Activated T-cell treated with anti-CD3 and anti-CD28 coated beads, Interleukin-2, amount 50 U/mL, for 24 hours (primary cell): ENCODE results near the gene POLQ.
"Not testable (repeated sequence)": the region's sequence is repeated elsewhere in the genome, so short reads cannot be mapped to it uniquely, and the experiment has no call there.

Experiments
- DNase-seq: peaks from one replicate; pipeline ENCODE4 v3.0.0-alpha.2; 2020
- H3K27ac Mint-ChIP-seq: 2 replicates; pipeline ENCODE4 v1.8.0; 2020; ENCODE audit warnings: mild to moderate bottlenecking, mixed read lengths
- H3K27me3 Mint-ChIP-seq: 2 replicates; pipeline ENCODE4 v1.8.0; 2020; ENCODE audit warnings: mixed read lengths
- H3K36me3 Mint-ChIP-seq: 2 replicates; pipeline ENCODE4 v1.8.0; 2020; ENCODE audit warnings: low read depth, mixed read lengths
- H3K4me1 Mint-ChIP-seq: 2 replicates; pipeline ENCODE4 v1.8.0; 2020; ENCODE audit warnings: low read depth, mixed read lengths
- H3K4me3 Mint-ChIP-seq: 2 replicates; pipeline ENCODE4 v1.8.0; 2020; ENCODE audit warnings: mild to moderate bottlenecking, moderate library complexity, mixed read lengths
- H3K9me3 Mint-ChIP-seq: 2 replicates; pipeline ENCODE4 v1.8.0; 2020; ENCODE audit warnings: mixed read lengths

POLQ gene

GRCh38 chr3:121545574-121546455, at the start of gene POLQ:
Gene POLQ, minus strand, starts transcription at chr3:121545988. Its CDS starts 111 bp downstream, at chr3:121545877.
- H3K9me3 Mint-ChIP-seq, result no peaks in the 10 kb centered on the region
- no peaks in the 10 kb centered on the region for H3K27me3 Mint-ChIP-seq
- H3K36me3 Mint-ChIP-seq, result peaks cover 40% of the 10 kb centered on the region
- peak within 1 kb of the TSS; percentile 92 for H3K27ac Mint-ChIP-seq
- DNase-seq, result peak; percentile 88
- H3K4me3 Mint-ChIP-seq, result peak within 1 kb of the TSS; percentile 89
- peaks cover 13% of the 10 kb centered on the region for H3K4me1 Mint-ChIP-seq

GRCh38 chr3:121594850-121595249, 49.1 kb upstream of the POLQ start:
- no peaks in the 10 kb centered on the region for H3K27me3 Mint-ChIP-seq
- no peak overlapping the region for H3K27ac Mint-ChIP-seq
- DNase-seq, result no peak
- no peak overlapping the region for H3K4me3 Mint-ChIP-seq
- H3K4me1 Mint-ChIP-seq, result no peaks in the 10 kb centered on the region
- no peaks in the 10 kb centered on the region for H3K36me3 Mint-ChIP-seq
- no peaks in the 10 kb centered on the region for H3K9me3 Mint-ChIP-seq

DNA sequence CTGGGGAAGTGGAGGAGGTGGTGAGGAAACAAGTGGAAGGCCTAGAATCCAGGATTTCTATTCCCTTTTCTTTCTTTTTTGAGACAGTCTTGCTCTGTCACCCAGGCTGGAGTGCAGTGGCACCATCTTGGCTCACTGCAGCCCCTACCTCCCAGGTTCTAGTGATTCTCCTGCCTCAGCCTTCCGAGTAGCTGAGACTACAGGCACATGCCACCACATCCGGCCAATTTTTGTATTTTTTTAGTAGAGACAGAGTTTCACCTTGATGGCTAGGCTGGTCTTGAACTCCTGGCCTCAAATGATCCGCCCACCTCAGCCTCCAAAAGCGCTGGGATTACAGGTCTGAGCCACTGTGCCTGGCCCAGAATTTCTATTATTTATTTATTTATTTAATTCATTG, 48.0 kb upstream of the POLQ start:
- not testable (repeated sequence) for DNase-seq, H3K4me1 Mint-ChIP-seq, H3K27me3 Mint-ChIP-seq

DNA sequence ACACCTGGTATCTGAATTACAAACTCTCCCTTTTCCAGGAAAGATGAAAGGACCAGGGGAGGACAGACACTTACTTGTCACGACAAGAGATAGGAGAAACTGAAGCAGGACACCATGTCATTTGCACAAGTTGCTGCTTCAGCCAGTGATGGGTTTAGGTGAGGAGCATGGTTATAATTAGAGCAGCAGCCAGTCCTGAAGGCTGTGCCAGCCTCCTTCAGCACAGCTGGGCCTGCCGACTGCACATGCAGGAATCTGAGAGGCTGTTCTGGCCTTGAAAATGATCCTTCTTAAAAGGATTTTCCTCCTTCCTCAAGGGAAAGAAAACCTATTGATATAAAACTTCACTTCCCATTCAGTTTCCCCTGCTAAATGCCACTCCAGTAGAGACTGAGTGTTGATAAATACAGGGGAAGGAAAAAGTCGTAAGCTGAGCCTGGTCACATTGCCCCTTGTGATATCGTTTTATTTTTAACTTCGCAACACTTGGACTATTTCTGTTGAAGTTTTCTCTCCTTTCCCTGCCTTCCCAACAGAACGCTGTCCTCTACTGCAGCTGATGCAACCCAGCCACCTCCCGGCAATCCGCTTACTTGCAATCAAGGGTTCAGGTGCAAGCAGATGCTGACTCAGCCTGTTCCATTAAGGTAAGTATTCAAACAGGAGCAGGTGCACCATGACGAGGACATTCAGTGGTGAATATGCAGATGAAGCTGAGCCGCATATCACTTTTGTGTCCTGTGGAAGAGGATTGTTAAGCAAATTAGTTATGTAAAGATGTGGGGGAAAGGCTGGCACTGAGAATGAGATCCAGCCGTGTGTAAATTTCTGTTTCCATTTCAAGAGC, 47.3 kb upstream of the POLQ start, which contains the start of gene FBXO40:
TSS of gene FBXO40 (plus strand) at position 524 of the 847 bp plus-strand sequence. CDS start 27,197 bp downstream, outside the sequence.
- Mint-ChIP-seq H3K9me3 (no peaks in the 10 kb centered on the region), H3K27ac (no peak within 1 kb of the TSS), H3K4me3 (no peak within 1 kb of the TSS), H3K4me1 (no peaks in the 10 kb centered on the region), H3K36me3 (no peaks in the 10 kb centered on the region), H3K27me3 (no peaks in the 10 kb centered on the region)
- DNase-seq, result no peak

More for the DNA sequence above, 48.0 kb upstream of the POLQ start:
- not testable (repeated sequence) for H3K36me3 Mint-ChIP-seq, H3K9me3 Mint-ChIP-seq, H3K27ac Mint-ChIP-seq, H3K4me3 Mint-ChIP-seq

DNA sequence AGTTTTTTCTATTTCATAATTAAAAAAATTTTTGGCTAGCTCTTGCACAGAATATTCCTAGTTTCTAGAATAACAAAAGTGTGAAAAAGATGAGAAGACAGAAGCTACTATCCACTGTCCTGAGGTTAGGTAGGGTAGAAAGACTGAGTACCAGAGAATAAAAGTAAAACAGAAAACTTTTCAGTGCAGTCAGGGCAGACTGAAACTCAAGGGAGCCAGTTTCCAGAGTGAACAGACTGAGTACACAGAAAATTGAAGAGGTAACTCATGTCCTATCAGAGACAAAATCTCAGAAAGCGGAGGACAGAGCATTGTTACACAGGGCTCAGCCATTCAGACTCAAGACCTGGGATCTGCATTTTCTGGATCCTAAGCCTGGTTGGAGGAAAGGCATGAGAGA, 38.6 kb upstream of the POLQ start:
- Mint-ChIP-seq H3K4me1 (no peaks in the 10 kb centered on the region), H3K27me3 (peaks cover 13% of the 10 kb centered on the region), H3K36me3 (no peaks in the 10 kb centered on the region), H3K4me3 (no peak overlapping the region), H3K9me3 (no peaks in the 10 kb centered on the region), H3K27ac (no peak overlapping the region)
- DNase-seq, result no peak

DNA sequence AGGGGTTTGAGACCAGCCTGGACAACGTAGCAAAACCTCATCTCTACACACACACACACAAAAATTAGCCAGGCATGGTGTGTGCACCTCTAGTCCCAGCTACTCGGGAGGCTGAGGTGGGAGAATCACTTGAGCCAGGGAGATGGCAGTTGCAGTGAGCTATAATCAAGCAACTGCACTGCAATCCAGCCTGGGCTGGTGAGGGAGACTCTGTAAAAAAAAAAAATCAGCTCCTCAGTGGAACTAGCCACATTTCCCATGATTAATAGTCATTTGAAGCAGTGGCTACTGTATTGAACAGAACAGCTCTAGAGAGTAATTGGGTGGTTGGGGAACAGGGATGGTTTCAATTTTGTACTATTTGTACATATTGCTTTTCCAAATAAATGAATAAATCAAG, 35.9 kb upstream of the POLQ start:
- H3K27me3 Mint-ChIP-seq, result peaks cover 13% of the 10 kb centered on the region
- no peak overlapping the region for H3K27ac Mint-ChIP-seq
- H3K4me1 Mint-ChIP-seq, result no peaks in the 10 kb centered on the region
- no peaks in the 10 kb centered on the region for H3K9me3 Mint-ChIP-seq
- no peak overlapping the region for H3K4me3 Mint-ChIP-seq
- DNase-seq, result no peak
- H3K36me3 Mint-ChIP-seq, result no peaks in the 10 kb centered on the region

DNA sequence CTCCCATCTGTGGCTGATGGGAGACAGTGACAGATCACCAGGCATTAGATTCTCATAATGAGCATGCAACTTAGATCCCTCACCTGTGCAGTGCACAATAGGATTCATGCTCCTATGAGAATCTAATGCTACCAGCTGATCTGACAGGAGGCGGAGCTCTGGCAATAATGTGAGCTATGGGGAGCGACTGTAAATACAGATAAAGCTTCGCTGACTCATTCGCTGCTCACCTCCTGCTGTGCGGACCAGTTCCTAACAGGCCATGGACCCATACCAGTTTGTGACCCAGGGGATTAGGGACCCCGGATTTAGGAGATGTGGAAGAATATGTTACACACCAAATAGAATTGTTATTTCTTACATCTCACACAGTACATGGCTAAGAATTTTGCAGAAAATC, 28.7 kb upstream of the POLQ start:
- Mint-ChIP-seq H3K36me3 (no peaks in the 10 kb centered on the region), H3K4me3 (no peak overlapping the region), H3K27me3 (peaks cover 2% of the 10 kb centered on the region), H3K9me3 (no peaks in the 10 kb centered on the region), H3K27ac (no peak overlapping the region), H3K4me1 (no peaks in the 10 kb centered on the region)
- no peak for DNase-seq

DNA sequence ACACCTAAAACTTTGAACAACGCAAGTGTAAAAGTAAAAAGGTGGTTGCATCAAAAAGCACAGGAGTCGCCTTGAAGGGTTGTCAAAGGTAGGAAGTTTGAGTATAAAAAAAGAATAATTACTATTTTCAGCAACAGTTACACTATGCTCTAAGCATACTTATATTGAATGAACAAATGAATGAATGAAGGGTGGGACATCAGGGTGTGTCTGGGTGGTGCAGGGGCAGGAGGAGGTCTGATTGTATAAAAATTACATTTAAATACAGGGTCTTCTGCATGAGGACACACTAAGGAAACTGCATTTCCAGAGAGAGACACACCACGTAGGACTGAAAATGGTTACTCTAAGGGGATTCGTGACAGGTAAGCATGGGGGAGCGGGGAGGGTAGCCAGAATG, 21.9 kb upstream of the POLQ start, which contains the start of gene ARGFX:
TSS of gene ARGFX (plus strand) at position 301 of the 400 bp plus-strand sequence. CDS start 2,765 bp downstream, outside the sequence.
- Mint-ChIP-seq H3K9me3 (no peaks in the 10 kb centered on the region), H3K4me1 (no peaks in the 10 kb centered on the region), H3K27ac (no peak within 1 kb of the TSS), H3K27me3 (peaks cover 2% of the 10 kb centered on the region), H3K36me3 (no peaks in the 10 kb centered on the region), H3K4me3 (no peak within 1 kb of the TSS)
- DNase-seq, result no peak

- Mint-ChIP-seq H3K4me3 (no peak overlapping the region), H3K36me3 (no peaks in the 10 kb centered on the region), H3K27me3 (peaks cover 2% of the 10 kb centered on the region), H3K9me3 (no peaks in the 10 kb centered on the region), H3K27ac (no peak overlapping the region), H3K4me1 (no peaks in the 10 kb centered on the region)
- DNase-seq, result no peak
Observed at GRCh38 chr3:121566773-121567172, 21.0 kb upstream of the POLQ start.

- no peaks in the 10 kb centered on the region for H3K9me3 Mint-ChIP-seq
- peaks cover 9% of the 10 kb centered on the region for H3K27me3 Mint-ChIP-seq
- no peaks in the 10 kb centered on the region for H3K4me1 Mint-ChIP-seq
- DNase-seq, result no peak
- H3K4me3 Mint-ChIP-seq, result no peak overlapping the region
- no peak overlapping the region for H3K27ac Mint-ChIP-seq
- no peaks in the 10 kb centered on the region for H3K36me3 Mint-ChIP-seq
Observed at GRCh38 chr3:121562148-121562547, 16.4 kb upstream of the POLQ start.

DNA sequence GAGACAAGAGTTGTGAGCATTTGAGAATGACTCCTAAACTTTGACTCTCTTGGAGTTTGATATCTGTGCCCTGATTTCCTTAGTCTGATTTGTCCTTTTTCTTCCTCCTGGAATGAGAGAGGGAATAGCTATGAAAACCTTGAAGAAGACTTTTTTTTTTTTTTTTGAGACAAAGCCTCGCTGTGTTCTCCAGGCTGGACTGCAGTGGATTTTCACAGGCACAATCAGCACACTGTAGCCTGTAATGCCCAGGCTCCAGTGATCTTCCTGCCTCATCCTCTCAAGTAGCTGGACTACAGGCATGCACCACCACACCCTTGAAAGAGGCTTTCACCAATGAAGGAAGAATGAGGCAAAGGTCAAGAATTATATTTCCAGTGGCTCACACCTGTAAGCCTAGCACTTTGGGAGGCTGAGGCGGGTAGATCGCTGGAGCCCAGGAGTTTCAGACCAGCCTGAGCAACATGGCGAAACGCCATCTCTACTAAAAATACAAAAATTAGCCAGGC, 11.7 kb upstream of the POLQ start:
- H3K36me3 Mint-ChIP-seq, result no peaks in the 10 kb centered on the region
- H3K4me3 Mint-ChIP-seq, result no peak overlapping the region
- H3K27ac Mint-ChIP-seq, result no peak overlapping the region
- no peak for DNase-seq
- no peaks in the 10 kb centered on the region for H3K4me1 Mint-ChIP-seq
- peaks cover 10% of the 10 kb centered on the region for H3K27me3 Mint-ChIP-seq
- no peaks in the 10 kb centered on the region for H3K9me3 Mint-ChIP-seq

DNA sequence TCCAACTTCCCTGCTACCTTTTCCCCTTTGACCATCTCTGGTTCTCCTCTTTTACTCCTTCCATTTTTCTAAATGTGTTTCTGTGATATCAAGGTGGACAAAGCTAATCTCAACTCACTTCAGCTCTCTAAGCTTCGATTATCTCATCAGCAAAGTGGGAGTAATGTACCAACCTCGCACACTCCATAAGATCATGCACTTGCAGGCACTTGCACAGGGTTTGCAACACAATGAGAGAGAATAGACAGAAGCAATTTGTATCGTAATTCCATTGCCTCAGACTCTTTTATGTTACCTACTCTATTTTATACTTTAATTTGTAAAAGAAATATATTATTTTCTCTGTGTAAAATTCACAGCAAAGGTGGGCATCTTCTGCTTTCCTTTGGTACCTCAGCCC, 7.0 kb upstream of the POLQ start:
- no peaks in the 10 kb centered on the region for H3K36me3 Mint-ChIP-seq
- no peaks in the 10 kb centered on the region for H3K4me1 Mint-ChIP-seq
- no peak overlapping the region for H3K4me3 Mint-ChIP-seq
- no peak overlapping the region for H3K27ac Mint-ChIP-seq
- H3K27me3 Mint-ChIP-seq, result peaks cover 6% of the 10 kb centered on the region
- no peak for DNase-seq
- no peaks in the 10 kb centered on the region for H3K9me3 Mint-ChIP-seq

DNA sequence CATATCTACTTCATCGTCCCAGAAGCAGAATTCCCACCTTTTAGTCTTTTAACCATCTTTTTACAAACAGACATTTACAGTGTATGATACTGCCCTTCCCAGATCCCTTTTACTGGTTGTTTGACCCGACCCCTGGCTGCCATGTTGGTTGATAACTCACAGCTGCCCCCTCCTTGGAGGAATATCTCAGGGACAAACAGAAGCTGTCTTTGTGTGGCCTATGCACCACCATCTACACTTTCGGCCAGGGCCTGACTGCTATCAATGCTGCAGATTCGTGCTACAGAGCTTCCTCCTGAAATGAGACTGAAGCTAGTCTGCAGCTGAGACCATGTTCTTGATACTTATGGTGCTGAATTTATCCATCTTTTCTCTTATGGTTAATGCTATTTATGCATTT, 6.6 kb upstream of the POLQ start:
- Mint-ChIP-seq H3K9me3 (no peaks in the 10 kb centered on the region), H3K4me1 (no peaks in the 10 kb centered on the region), H3K27me3 (peaks cover 4% of the 10 kb centered on the region), H3K36me3 (no peaks in the 10 kb centered on the region), H3K4me3 (no peak overlapping the region), H3K27ac (no peak overlapping the region)
- no peak for DNase-seq

DNA sequence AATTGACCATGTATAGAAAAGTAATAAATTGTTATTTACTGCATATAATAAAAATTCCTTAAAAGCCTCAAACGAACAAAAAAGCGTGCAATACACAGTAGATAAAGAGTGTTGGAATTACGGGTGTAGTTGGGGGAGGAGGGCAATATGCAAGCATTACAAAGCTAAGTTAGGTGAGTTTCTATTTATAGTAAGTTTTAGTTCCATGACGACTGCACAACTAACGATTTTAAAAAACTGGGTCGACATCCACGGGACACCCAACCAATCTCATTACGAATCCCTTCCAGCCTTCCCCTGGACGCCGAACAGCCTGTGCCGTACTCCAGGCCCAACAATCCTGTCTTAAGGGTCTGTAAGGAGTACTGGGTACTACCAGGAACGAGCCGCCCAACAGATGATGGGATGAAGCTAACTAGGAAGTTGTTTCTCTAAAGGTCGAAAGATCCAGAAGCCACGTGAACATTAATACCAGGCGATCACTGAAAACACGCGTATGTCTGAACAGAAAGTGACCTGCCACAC, 677 bp downstream of the POLQ start:
- Mint-ChIP-seq H3K4me1 (peaks cover 13% of the 10 kb centered on the region), H3K36me3 (peaks cover 47% of the 10 kb centered on the region), H3K27ac (peak overlapping the region; percentile 92), H3K4me3 (peak overlapping the region; percentile 89), H3K9me3 (no peaks in the 10 kb centered on the region), H3K27me3 (no peaks in the 10 kb centered on the region)
- DNase-seq, result no peak
